ENCODE results near the gene TGFBR3.

The TGFBR3 gene

DNA sequence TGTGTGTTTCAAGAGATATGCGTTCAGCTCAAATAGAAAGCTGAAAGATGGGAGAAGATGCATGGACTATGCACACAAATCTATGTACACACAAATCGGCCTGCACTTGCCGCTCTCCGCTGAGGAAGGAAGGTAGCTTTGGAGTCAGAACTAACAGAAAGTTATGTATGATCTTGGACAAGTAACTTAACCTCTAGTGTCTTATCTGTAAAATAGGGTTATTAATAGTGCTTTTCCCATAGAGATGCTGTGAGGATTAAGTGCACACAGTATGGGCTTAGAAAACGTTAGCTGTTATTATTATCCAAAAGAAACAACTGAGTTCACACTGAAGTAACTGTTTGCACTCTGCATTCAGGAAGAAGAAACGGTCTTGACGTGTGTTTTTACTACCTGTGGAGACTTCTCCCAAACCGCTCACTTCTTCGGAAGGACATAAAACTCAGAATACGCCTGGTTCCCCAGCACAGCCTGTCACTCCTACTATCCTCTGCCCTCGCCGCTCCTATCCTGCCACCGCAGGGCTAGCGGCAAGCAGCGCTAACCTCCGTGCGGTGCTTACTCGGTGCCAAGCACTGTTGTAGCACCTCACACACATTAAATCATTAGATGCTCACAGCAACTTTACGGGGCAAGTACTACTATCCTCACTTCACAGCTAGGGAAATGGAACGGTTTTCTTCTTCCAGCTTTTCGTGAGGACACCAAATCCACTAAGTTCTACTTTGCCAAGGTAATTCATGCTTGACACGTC, 1.3 kb downstream of the TGFBR3 start:
- no peak for TF ChIP-seq CTCF (conservative IDR thresholded peaks at IDR 0.05; ENCODE audit: control insufficient read depth, insufficient read depth, low read depth, low read length)
- peak overlapping the region; percentile 93 for H3K4me3 ChIP-seq (ENCODE audit: control insufficient read depth, low read depth, low read length)
- DNase-seq (ENCODE audit: low read depth): peak; percentile 38

DNA sequence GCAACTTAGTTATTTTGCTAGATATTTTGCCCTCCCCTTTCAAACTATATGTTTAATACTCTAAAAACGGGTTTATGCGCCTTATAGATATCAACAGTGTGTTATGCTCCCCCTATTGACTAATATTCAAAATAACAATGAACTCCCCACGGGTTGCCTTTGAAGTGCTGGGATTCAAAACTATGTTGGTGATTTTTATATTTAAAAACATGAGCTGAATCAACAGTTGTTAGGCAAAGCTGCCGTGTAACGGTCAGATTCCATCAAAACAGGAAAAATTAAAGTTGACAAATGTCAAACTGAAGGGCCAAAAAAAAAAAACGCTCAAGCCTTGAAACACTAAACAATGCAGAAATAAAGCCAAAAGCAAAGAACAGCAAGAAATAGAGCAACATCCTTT, 2.5 kb downstream of the TGFBR3 start:
- peak; percentile 70 for DNase-seq (ENCODE audit: low read depth)
- TF ChIP-seq CTCF (conservative IDR thresholded peaks at IDR 0.05; ENCODE audit: control insufficient read depth, insufficient read depth, low read depth, low read length): peak; percentile 54
- H3K4me3 ChIP-seq (ENCODE audit: control insufficient read depth, low read depth, low read length): peak overlapping the region; percentile 93

DNA sequence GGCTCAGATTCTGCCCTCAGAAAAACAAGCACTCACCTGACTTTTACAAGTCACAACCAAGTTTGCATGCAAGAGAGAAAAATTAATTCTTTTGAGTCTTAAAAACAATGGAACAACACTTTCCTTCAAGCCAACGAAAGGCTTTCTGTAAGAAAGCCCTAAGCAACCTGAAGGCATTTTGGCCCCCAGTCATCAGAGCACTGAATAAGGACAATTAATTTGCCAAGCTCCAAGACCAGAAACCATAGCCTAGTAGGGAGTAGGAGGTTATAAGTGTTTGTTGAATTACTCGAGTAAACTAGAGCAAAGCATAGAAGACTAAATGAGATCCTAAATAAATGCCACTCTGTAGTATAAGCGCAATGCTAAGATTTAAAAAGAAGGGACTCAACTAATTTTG, 4.7 kb downstream of the TGFBR3 start:
- H3K4me3 ChIP-seq (ENCODE audit: control insufficient read depth, low read depth, low read length): no peak overlapping the region
- TF ChIP-seq CTCF (conservative IDR thresholded peaks at IDR 0.05; ENCODE audit: control insufficient read depth, insufficient read depth, low read depth, low read length): no peak
- DNase-seq (ENCODE audit: low read depth): no peak

DNA sequence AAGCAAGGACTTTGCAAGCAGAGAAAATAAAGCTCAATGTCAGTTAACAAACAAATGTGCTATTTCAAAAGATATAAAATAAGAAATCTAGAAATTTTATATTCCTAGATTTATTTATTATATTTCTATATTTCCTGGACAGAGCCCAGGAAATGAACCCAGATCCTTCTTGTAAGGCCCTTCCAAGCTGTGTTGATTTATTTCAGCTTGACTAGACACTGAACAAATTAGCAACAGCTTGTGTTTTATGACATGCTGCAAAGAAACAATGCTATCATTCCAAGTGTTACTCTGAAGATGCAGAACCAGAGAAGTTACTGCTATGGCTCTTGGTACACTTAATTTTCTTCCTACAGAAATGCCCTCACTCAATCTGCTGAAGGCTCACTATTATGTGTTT, 6.2 kb downstream of the TGFBR3 start:
- TF ChIP-seq CTCF (conservative IDR thresholded peaks at IDR 0.05; ENCODE audit: control insufficient read depth, insufficient read depth, low read depth, low read length): no peak
- no peak overlapping the region for H3K4me3 ChIP-seq (ENCODE audit: control insufficient read depth, low read depth, low read length)
- DNase-seq (ENCODE audit: low read depth): peak; percentile 21

- no peak overlapping the region for H3K4me3 ChIP-seq (ENCODE audit: control insufficient read depth, low read depth, low read length)
- peak; percentile 68 for DNase-seq (ENCODE audit: low read depth)
- TF ChIP-seq CTCF (conservative IDR thresholded peaks at IDR 0.05; ENCODE audit: control insufficient read depth, insufficient read depth, low read depth, low read length): no peak
These were observed 8.3 kb downstream of the TGFBR3 start for GRCh38 chr1:91877574-91878208.

DNA sequence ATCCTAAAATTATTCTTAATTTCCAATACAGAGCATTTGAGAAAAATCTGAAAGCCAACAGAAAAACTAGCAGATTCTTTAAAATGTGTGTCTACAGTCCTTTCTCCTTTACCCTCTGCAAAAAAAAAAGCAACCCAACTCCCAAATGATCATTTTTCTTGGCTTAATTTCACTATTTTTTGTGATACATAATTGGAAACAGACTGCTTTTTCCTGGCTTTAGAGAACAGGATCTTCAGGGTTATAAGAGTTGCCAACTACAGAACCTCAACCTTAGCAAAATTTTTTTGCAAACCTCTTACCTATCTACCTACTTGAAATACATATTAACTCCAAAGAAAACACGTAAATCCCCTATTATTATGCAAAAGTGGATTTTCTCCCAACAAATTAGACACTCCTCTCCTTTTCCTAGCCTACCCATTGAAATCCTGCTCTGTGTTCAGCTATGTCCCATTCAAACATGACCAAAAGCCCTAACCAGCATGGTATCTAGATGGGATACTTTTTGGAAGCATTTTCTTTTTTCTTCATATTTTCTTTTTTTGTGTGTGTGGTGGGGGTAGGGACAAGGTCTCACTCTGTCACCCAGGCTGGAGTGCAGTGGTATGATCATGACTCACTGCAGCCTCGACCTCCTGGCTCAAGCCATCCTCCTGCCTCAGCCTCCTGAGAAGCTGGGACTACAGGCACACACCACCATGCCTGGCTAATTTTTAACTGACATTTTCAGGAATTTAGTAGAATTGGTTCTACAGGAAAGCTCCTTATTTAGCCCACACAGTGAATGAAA, 9.0 kb downstream of the TGFBR3 start:
- peak; percentile 67 for DNase-seq (ENCODE audit: low read depth)
- no peak for TF ChIP-seq CTCF (conservative IDR thresholded peaks at IDR 0.05; ENCODE audit: control insufficient read depth, insufficient read depth, low read depth, low read length)

More for the DNA sequence above, 9.0 kb downstream of the TGFBR3 start:
- H3K4me3 ChIP-seq (ENCODE audit: control insufficient read depth, low read depth, low read length): no peak overlapping the region
